OCI-LY1 (cell line): ENCODE results near the gene RNF166.
A peak's percentile ranks its signal among the peaks of the same experiment; 100 is the strongest.

Source experiments
- H2AFZ ChIP-seq: fragments of 200-600 bp; sonication (generic), shearing (Covaris generic); 2 replicates; pipeline ENCODE4 v1.6.0; 2014; ENCODE audit warnings: antibody characterized with exemption, mild to moderate bottlenecking, low read length
- H3F3A ChIP-seq: fragments of 200-600 bp; sonication (generic), shearing (Covaris generic); 2 replicates; pipeline ENCODE4 v1.6.0; 2014; ENCODE audit warnings: mild to moderate bottlenecking, antibody characterized with exemption, low read length, moderate library complexity; ENCODE audit not compliant: insufficient read depth
- H3K27ac ChIP-seq: fragments of 200-600 bp; sonication (generic); 2 replicates; pipeline ENCODE4 v1.5.1; 2014; ENCODE audit warnings: low read length, mixed run types, mild to moderate bottlenecking, low read depth; ENCODE audit not compliant: poor library complexity, severe bottlenecking
- H3K27me3 ChIP-seq: fragments of 200-600 bp; sonication (generic); 2 replicates; pipeline ENCODE4 v1.6.0; 2014; ENCODE audit warnings: antibody characterized with exemption, mild to moderate bottlenecking, low read length, moderate library complexity; ENCODE audit not compliant: insufficient read depth
- H3K36me3 ChIP-seq: fragments of 200-600 bp; sonication (generic); 2 replicates; pipeline ENCODE4 v1.6.1; 2014; ENCODE audit warnings: mild to moderate bottlenecking, antibody characterized with exemption, low read length, moderate library complexity, mixed read lengths; ENCODE audit not compliant: insufficient read depth
- H3K4me1 ChIP-seq: fragments of 200-600 bp; sonication (generic); 2 replicates; pipeline ENCODE4 v1.5.1; 2014; ENCODE audit warnings: mild to moderate bottlenecking, low read length, moderate library complexity; ENCODE audit not compliant: insufficient read depth, severe bottlenecking
- H3K4me2 ChIP-seq: fragments of 200-600 bp; sonication (generic), shearing (Covaris generic); 2 replicates; pipeline ENCODE4 v1.6.1; 2014; ENCODE audit warnings: low read length
- H3K4me3 ChIP-seq: fragments of 200-600 bp; sonication (generic); 2 replicates; pipeline ENCODE4 v1.5.1; 2014; ENCODE audit warnings: low read length, low read depth, mild to moderate bottlenecking, mixed read lengths; ENCODE audit not compliant: poor library complexity, severe bottlenecking
- H3K79me2 ChIP-seq: fragments of 200-600 bp; shearing (Covaris generic); 2 replicates; pipeline ENCODE4 v1.6.1; 2016; ENCODE audit warnings: mixed run types, low read length, mixed read lengths; ENCODE audit not compliant: insufficient read depth
- H3K9ac ChIP-seq: fragments of 200-600 bp; sonication (generic), shearing (Covaris generic); 2 replicates; pipeline ENCODE4 v1.6.1; 2014; ENCODE audit warnings: mild to moderate bottlenecking, low read length, mixed read lengths
- H3K9me2 ChIP-seq: fragments of 200-600 bp; sonication (generic), shearing (Covaris generic); 2 replicates; pipeline ENCODE4 v1.6.1; 2014; ENCODE audit warnings: low read depth, mild to moderate bottlenecking, low read length, mixed read lengths
- H3K9me3 ChIP-seq: fragments of 200-600 bp; shearing (Covaris generic); 2 replicates; pipeline ENCODE4 v1.6.1; 2014; ENCODE audit warnings: low read length, mixed read lengths
- H4K20me1 ChIP-seq: fragments of 200-600 bp; sonication (generic), shearing (Covaris generic); 2 replicates; pipeline ENCODE4 v1.6.0; 2016; ENCODE audit warnings: mild to moderate bottlenecking, low read length; ENCODE audit not compliant: insufficient read depth
- CTCF ChIP-seq: fragments of 200-600 bp; sonication (generic), shearing (Covaris generic); IDR thresholded peaks from 2 replicates; pipeline ENCODE4 v1.5.1; 2017; ENCODE audit warnings: mild to moderate bottlenecking, antibody characterized with exemption, low read length, moderate library complexity, mixed read lengths
- EZH2 ChIP-seq: fragments of 200-600 bp; sonication (generic), shearing (Covaris generic); IDR thresholded peaks from 2 replicates; pipeline ENCODE4 v1.8.0; 2017; ENCODE audit warnings: borderline replicate concordance, mixed run types, mild to moderate bottlenecking, antibody characterized with exemption, low read length, moderate library complexity, mixed read lengths

RNF166 gene

GRCh38 chr16:88686439-88687253 is 19.6 kb downstream of the RNF166 start, which contains the start of gene SNAI3:
Gene SNAI3, minus strand, starts transcription at chr16:88686507. Its CDS starts 101 bp downstream, at chr16:88686406.
- Histone ChIP-seq H3K9me3 (no peaks in the 10 kb centered on the region), H2AFZ (no peak within 1 kb of the TSS), H3K9me2 (no peaks in the 10 kb centered on the region), H3K27ac (no peak within 1 kb of the TSS), H3K27me3 (peaks cover 12% of the 10 kb centered on the region; the same call in 1 of the 2 replicates), H3K4me1 (peaks cover 24% of the 10 kb centered on the region), H4K20me1 (no peaks in the 10 kb centered on the region), H3K4me3 (peak within 1 kb of the TSS; percentile 67), H3K9ac (peak within 1 kb of the TSS; percentile 60), H3K4me2 (peak within 1 kb of the TSS; percentile 87), H3K79me2 (no peaks in the 10 kb centered on the region), H3F3A (0 out of 2 replicates have a peak, but pooled peaks cover 3% of the 10 kb centered on the region), H3K36me3 (no peaks in the 10 kb centered on the region)
- TF ChIP-seq CTCF = no peak
- no peak for TF ChIP-seq EZH2

- H3K27me3 ChIP-seq = peaks cover 12% of the 10 kb centered on the region; the same call in 1 of the 2 replicates
- no peak overlapping the region for H3K27ac ChIP-seq
- H3K4me1 ChIP-seq = peaks cover 30% of the 10 kb centered on the region
- H3K36me3 ChIP-seq = no peaks in the 10 kb centered on the region
- 0 out of 2 replicates have a peak, but pooled peaks cover 3% of the 10 kb centered on the region for H3F3A ChIP-seq
- H3K9me2 ChIP-seq = no peaks in the 10 kb centered on the region
- H3K79me2 ChIP-seq = no peaks in the 10 kb centered on the region
- no peak overlapping the region for H2AFZ ChIP-seq
- H3K4me2 ChIP-seq = peak overlapping the region; percentile 87
- H3K4me3 ChIP-seq = peak overlapping the region; percentile 67
- TF ChIP-seq EZH2 = no peak
- no peak for TF ChIP-seq CTCF
- H3K9ac ChIP-seq = peak overlapping the region; percentile 60
- H4K20me1 ChIP-seq = no peaks in the 10 kb centered on the region
- no peaks in the 10 kb centered on the region for H3K9me3 ChIP-seq
These were observed 20.2 kb downstream of the RNF166 start for GRCh38 chr16:88686062-88686438.

GRCh38 chr16:88685156-88686061 is 20.8 kb downstream of the RNF166 start:
- Histone ChIP-seq H3K27ac (no peak overlapping the region), H3K79me2 (no peaks in the 10 kb centered on the region), H3K9ac (peak overlapping the region; percentile 60; the same call in 1 of the 2 replicates), H2AFZ (no peak overlapping the region), H3K9me3 (no peaks in the 10 kb centered on the region), H4K20me1 (no peaks in the 10 kb centered on the region), H3K27me3 (peaks cover 6% of the 10 kb centered on the region; the same call in 1 of the 2 replicates), H3K4me1 (peaks cover 37% of the 10 kb centered on the region), H3F3A (0 out of 2 replicates have a peak, but pooled peaks cover 3% of the 10 kb centered on the region), H3K9me2 (no peaks in the 10 kb centered on the region), H3K4me3 (peak overlapping the region; percentile 67), H3K4me2 (peak overlapping the region; percentile 87), H3K36me3 (no peaks in the 10 kb centered on the region)
- TF ChIP-seq EZH2 = no peak
- peak; percentile 81 for TF ChIP-seq CTCF
